Lung (tissue), 12 donors: Measurements from ENCODE around the gene DYNLT2. TPM values are rescaled to one million over a fixed set of nuclear protein-coding genes. Genes with fewer than 3 reads are reported as not detected.

Experiments used
- ATAC-seq: fragments of 200-7000 bp; cut with Tn5 transposase; one replicate; pipeline ENCODE4 v1.9.1; 2020; ENCODE audit warnings: moderate number of reproducible peaks; ENCODE audit not compliant: insufficient read depth, low FRiP score
- DNase-seq, 3 donors: peaks; one replicate each; pipeline ENCODE4 v3.0.0-alpha.2; 2013 to 2017
- H3K27ac ChIP-seq, 2 donors: one replicate each; pipeline ENCODE4 v1.5.1; 2013; ENCODE audit warnings: mild to moderate bottlenecking in 2 of 2, moderate library complexity in 2 of 2, control low read depth in 1 of 2, inconsistent platforms in 1 of 2, low read depth in 1 of 2, low read length in 1 of 2
- H3K27me3 ChIP-seq, 3 donors: one replicate each; pipeline ENCODE4 v1.5.1; 2013; ENCODE audit warnings: low read length in 2 of 3; ENCODE audit not compliant: control insufficient read depth in 3 of 3, insufficient read depth in 3 of 3
- H3K36me3 ChIP-seq, 4 donors: one replicate each; pipeline ENCODE4 v1.5.1; 2013; ENCODE audit warnings: low read length in 4 of 4, mild to moderate bottlenecking in 1 of 4, moderate library complexity in 1 of 4; ENCODE audit not compliant: control insufficient read depth in 4 of 4, insufficient read depth in 4 of 4
- H3K4me1 ChIP-seq, 5 donors: one replicate each; pipeline ENCODE4 v1.5.1; 2013; ENCODE audit warnings: low read length in 5 of 5, mild to moderate bottlenecking in 2 of 5, moderate library complexity in 1 of 5; ENCODE audit not compliant: control insufficient read depth in 5 of 5, insufficient read depth in 5 of 5
- H3K4me3 ChIP-seq: one replicate; pipeline ENCODE4 v1.5.1; 2013; ENCODE audit warnings: mild to moderate bottlenecking, control low read depth, moderate library complexity
- H3K9ac ChIP-seq, 2 donors: one replicate each; pipeline ENCODE4 v1.5.1; 2013; ENCODE audit warnings: low read length in 2 of 2, control low read depth in 1 of 2; ENCODE audit not compliant: insufficient read depth in 1 of 2
- H3K9me3 ChIP-seq, 4 donors: one replicate each; pipeline ENCODE4 v1.5.1; 2013; ENCODE audit warnings: low read length in 3 of 4, mild to moderate bottlenecking in 1 of 4, moderate library complexity in 1 of 4; ENCODE audit not compliant: control insufficient read depth in 4 of 4, insufficient read depth in 3 of 4
- CTCF ChIP-seq: IDR thresholded peaks from 2 replicates; pipeline ENCODE4 v1.5.1; 2012; ENCODE audit warnings: mild to moderate bottlenecking; ENCODE audit errors: control extremely low read depth, extremely low read depth
- WGBS, 2 donors: extraction: QIAGEN DNeasy Blood & Tissue Kit; methylation state at CpG; one replicate each; pipeline ENCODE4 v1.1.7; 2013; 5-methylcytosine and 5-hydroxymethylcytosine counted together
- polyA plus RNA-seq, 2 donors: library from polyadenylated mRNA; stranded (reverse); fragments of 200-250 nt; gene quantifications; one replicate each; pipeline ENCODE4 v1.2.1, GENCODE V29; 2013
- total RNA-seq, 2 donors: library from RNA; depleted of rRNA in 1 of 2; stranded (reverse); fragments of >200 nt in 1 of 2; gene quantifications; one replicate each; pipeline ENCODE4 v1.2.1, GENCODE V29; 2014 to 2021
- donor health status: control.
- donor health status: control.
- donor health status: Bipolar disorder and iron deficiency.
- donor health status: healthy.
- donor health status: DM: yes; HTN: yes; CAD: no.

The DYNLT2 gene
- total and polyA plus RNA-seq, 4 donors = 0.69 to 5.2 (median 2.4) TPM

GRCh38 chr6:169738204-169738975 lies 13.0 kb downstream of the DYNLT2 start:
- Histone ChIP-seq H3K36me3 (no peaks in the 10 kb centered on the region), H3K4me3 (no peak overlapping the region), H3K27ac (no peak overlapping the region), H3K9ac (no peak overlapping the region), H3K4me1 (no peaks in the 10 kb centered on the region), H3K27me3 (no peaks in the 10 kb centered on the region), H3K9me3 (no peaks in the 10 kb centered on the region)
- TF ChIP-seq CTCF = no peak
- WGBS, 2 donors = 71 to 80% methylated on average over 9 of the region's 9 CpGs
- ATAC-seq (no peak), DNase-seq (peak in 2 of 3 donors; percentile 33 to 54)

GRCh38 chr6:169729961-169730360 lies 21.4 kb downstream of the DYNLT2 start:
- no peaks in the 10 kb centered on the region for H3K9me3 ChIP-seq
- ATAC-seq (no peak), DNase-seq (no peak)
- no peaks in the 10 kb centered on the region for H3K36me3 ChIP-seq
- H3K27ac ChIP-seq = no peak overlapping the region
- peaks cover 0 to 7% (median 0%) of the 10 kb centered on the region in 5 donors for H3K4me1 ChIP-seq
- no peak overlapping the region for H3K4me3 ChIP-seq
- no peak overlapping the region for H3K9ac ChIP-seq
- TF ChIP-seq CTCF = no peak
- no peaks in the 10 kb centered on the region for H3K27me3 ChIP-seq

GRCh38 chr6:169726963-169727362 lies 24.4 kb downstream of the DYNLT2 start:
- H3K27me3 ChIP-seq = no peaks in the 10 kb centered on the region
- no peak for TF ChIP-seq CTCF
- H3K4me3 ChIP-seq = no peak overlapping the region
- no peaks in the 10 kb centered on the region for H3K9me3 ChIP-seq
- no peak for ATAC-seq
- H3K9ac ChIP-seq = no peak overlapping the region
- H3K27ac ChIP-seq = no peak overlapping the region
- no peak for DNase-seq
- peaks cover 0 to 20% (median 5%) of the 10 kb centered on the region in 5 donors for H3K4me1 ChIP-seq
- no peaks in the 10 kb centered on the region for H3K36me3 ChIP-seq

GRCh38 chr6:169726049-169726400 lies 25.3 kb downstream of the DYNLT2 start:
- Histone ChIP-seq H3K9me3 (no peaks in the 10 kb centered on the region), H3K27ac (no peak overlapping the region), H3K9ac (peak overlapping the region in 1 of 2 donors; percentile 68), H3K4me1 (peaks cover 0 to 29% (median 7%) of the 10 kb centered on the region in 5 donors), H3K27me3 (no peaks in the 10 kb centered on the region), H3K36me3 (no peaks in the 10 kb centered on the region), H3K4me3 (no peak overlapping the region)
- TF ChIP-seq CTCF = no peak
- WGBS, 2 donors = 92 to 100% methylated on average over 1 of the region's 1 CpG
- ATAC-seq (no peak), DNase-seq (no peak)
